Neuronal stem cell (in vitro differentiated cells): Measurements from ENCODE around the gene ASPG.

ENCODE experiments used
- DNase-seq: peaks from one replicate; pipeline ENCODE4 v3.0.0-alpha.2; 2013; ENCODE audit warnings: low spot score
- H2AFZ ChIP-seq: one replicate; pipeline ENCODE4 v1.6.1; 2013; ENCODE audit warnings: mild to moderate bottlenecking, low read length, inconsistent platforms
- H2AK5ac ChIP-seq: 2 replicates; pipeline ENCODE4 v1.6.1; 2013; ENCODE audit warnings: low read depth, mild to moderate bottlenecking, inconsistent platforms, low read length, moderate library complexity, mixed read lengths
- H2BK120ac ChIP-seq: 2 replicates; pipeline ENCODE4 v1.6.1; 2013; ENCODE audit warnings: low read depth, mild to moderate bottlenecking, inconsistent platforms, low read length, moderate library complexity, mixed read lengths
- H2BK12ac ChIP-seq: one replicate; pipeline ENCODE4 v1.6.1; 2013; ENCODE audit warnings: low read length, inconsistent platforms
- H2BK15ac ChIP-seq: 2 replicates; pipeline ENCODE4 v1.6.1; 2013; ENCODE audit warnings: mild to moderate bottlenecking, low read length, inconsistent platforms, mixed read lengths
- H2BK5ac ChIP-seq: one replicate; pipeline ENCODE4 v1.6.1; 2013; ENCODE audit warnings: inconsistent platforms, mild to moderate bottlenecking, low read length, moderate library complexity
- H3K14ac ChIP-seq: one replicate; pipeline ENCODE4 v1.6.1; 2013; ENCODE audit warnings: low read length, inconsistent platforms
- H3K18ac ChIP-seq: 2 replicates; pipeline ENCODE4 v1.6.1; 2013; ENCODE audit warnings: low read length, inconsistent platforms
- H3K23ac ChIP-seq: 2 replicates; pipeline ENCODE4 v1.6.1; 2013; ENCODE audit warnings: low read depth, mild to moderate bottlenecking, mixed read lengths, low read length, inconsistent platforms; ENCODE audit not compliant: poor library complexity
- H3K27ac ChIP-seq: replicated peaks from 3 replicates; pipeline ENCODE4 v1.5.1; 2013; ENCODE audit warnings: low read length, inconsistent platforms
- H3K27me3 ChIP-seq, 3 experiments: 2 replicates each; pipeline ENCODE4 v1.6.1; 2013; ENCODE audit warnings: low read length in 3 of 3, mild to moderate bottlenecking in 2 of 3, inconsistent platforms in 1 of 3, low read depth in 1 of 3, mixed read lengths in 1 of 3, moderate library complexity in 1 of 3; ENCODE audit not compliant: control insufficient read depth in 3 of 3, insufficient read depth in 3 of 3
- H3K36me3 ChIP-seq, 2 donors: replicated peaks in 1 of 2; 2 replicates each; pipeline ENCODE4 v1.6.1; 2013; ENCODE audit warnings: low read length in 2 of 2; ENCODE audit not compliant: control insufficient read depth in 2 of 2, insufficient read depth in 2 of 2
- H3K4ac ChIP-seq: 2 replicates; pipeline ENCODE4 v1.6.1; 2013; ENCODE audit warnings: inconsistent platforms, mild to moderate bottlenecking, low read length, moderate library complexity
- H3K4me1 ChIP-seq, 2 donors: 1 replicate in 1 of 2; 2 replicates in 1 of 2; pipeline ENCODE4 v1.6.1; 2013; ENCODE audit warnings: low read length in 2 of 2, low read depth in 1 of 2; ENCODE audit not compliant: control insufficient read depth in 2 of 2, insufficient read depth in 1 of 2
- H3K4me2 ChIP-seq: one replicate; pipeline ENCODE4 v1.6.1; 2013; ENCODE audit warnings: mild to moderate bottlenecking, low read length, inconsistent platforms; ENCODE audit not compliant: insufficient read depth, poor library complexity, severe bottlenecking
- H3K4me3 ChIP-seq, 2 donors: 2 replicates each; pipeline ENCODE4 v1.5.1; 2013; ENCODE audit warnings: low read length in 2 of 2, mild to moderate bottlenecking in 2 of 2, inconsistent platforms in 1 of 2, moderate library complexity in 1 of 2
- H3K79me1 ChIP-seq: one replicate; pipeline ENCODE4 v1.6.1; 2013; ENCODE audit warnings: low read depth, mild to moderate bottlenecking, inconsistent platforms, low read length, moderate library complexity
- H3K9ac ChIP-seq: one replicate; pipeline ENCODE4 v1.6.1; 2013; ENCODE audit warnings: mild to moderate bottlenecking, low read depth, low read length, inconsistent platforms; ENCODE audit not compliant: poor library complexity
- H3K9me3 ChIP-seq, 2 donors: replicated peaks in 1 of 2; 2 replicates each; pipeline versions ENCODE3 to v1.6.1; 2013; ENCODE audit warnings: low read length in 2 of 2, mild to moderate bottlenecking in 2 of 2, inconsistent platforms in 1 of 2, low read depth in 1 of 2, mixed read lengths in 1 of 2, moderate library complexity in 1 of 2; ENCODE audit not compliant: control insufficient read depth in 2 of 2, insufficient read depth in 1 of 2
- H4K8ac ChIP-seq: one replicate; pipeline ENCODE4 v1.6.1; 2013; ENCODE audit warnings: low read depth, mild to moderate bottlenecking, inconsistent platforms, low read length, moderate library complexity
- H4K91ac ChIP-seq: one replicate; pipeline ENCODE4 v1.6.1; 2013; ENCODE audit warnings: low read length, low read depth, mild to moderate bottlenecking, inconsistent platforms; ENCODE audit not compliant: poor library complexity
- WGBS, 2 donors: extraction: QIAGEN DNeasy Blood & Tissue Kit; methylation state at CpG; one replicate each; pipeline ENCODE4 v1.1.7; 2013; ENCODE audit warnings: missing lambda C conversion rate in 2 of 2, mixed read lengths in 1 of 2; ENCODE audit not compliant: insufficient read length in 2 of 2, insufficient replicate concordance in 1 of 2; ENCODE audit errors: extremely low coverage in 2 of 2; 5-methylcytosine and 5-hydroxymethylcytosine counted together

The ASPG gene

GRCh38 chr14:104115691-104116287, 30.3 kb downstream of the ASPG start:
- H3K36me3 ChIP-seq: no peaks in the 10 kb centered on the region
- no peak overlapping the region for H3K4me2 ChIP-seq
- peaks cover 19 to 83% (median 46%) of the 10 kb centered on the region in 3 experiments for H3K27me3 ChIP-seq
- no peaks in the 10 kb centered on the region for H3K79me1 ChIP-seq
- H4K8ac ChIP-seq: no peak overlapping the region
- H3K14ac ChIP-seq: no peak overlapping the region
- no peak overlapping the region for H2AK5ac ChIP-seq
- H2BK12ac ChIP-seq: no peak overlapping the region
- H2BK15ac ChIP-seq: peak overlapping the region; percentile 37
- H3K9ac ChIP-seq: no peak overlapping the region
- H3K4me1 ChIP-seq: peaks cover 0 to 3% of the 10 kb centered on the region in 2 donors
- H2BK120ac ChIP-seq: no peak overlapping the region
- H3K18ac ChIP-seq: peak overlapping the region; percentile 24
- H3K4me3 ChIP-seq: no peak overlapping the region
- H3K23ac ChIP-seq: no peak overlapping the region
- WGBS, 2 donors: no CpG with 5 or more reads among the region's 9 CpGs
- H2AFZ ChIP-seq: no peak overlapping the region
- no peak for DNase-seq
- no peak overlapping the region for H4K91ac ChIP-seq
- no peak overlapping the region for H3K4ac ChIP-seq
- peaks cover 0 to 2% of the 10 kb centered on the region in 2 donors for H3K9me3 ChIP-seq
- H2BK5ac ChIP-seq: no peak overlapping the region
- H3K27ac ChIP-seq: no peak overlapping the region

DNA sequence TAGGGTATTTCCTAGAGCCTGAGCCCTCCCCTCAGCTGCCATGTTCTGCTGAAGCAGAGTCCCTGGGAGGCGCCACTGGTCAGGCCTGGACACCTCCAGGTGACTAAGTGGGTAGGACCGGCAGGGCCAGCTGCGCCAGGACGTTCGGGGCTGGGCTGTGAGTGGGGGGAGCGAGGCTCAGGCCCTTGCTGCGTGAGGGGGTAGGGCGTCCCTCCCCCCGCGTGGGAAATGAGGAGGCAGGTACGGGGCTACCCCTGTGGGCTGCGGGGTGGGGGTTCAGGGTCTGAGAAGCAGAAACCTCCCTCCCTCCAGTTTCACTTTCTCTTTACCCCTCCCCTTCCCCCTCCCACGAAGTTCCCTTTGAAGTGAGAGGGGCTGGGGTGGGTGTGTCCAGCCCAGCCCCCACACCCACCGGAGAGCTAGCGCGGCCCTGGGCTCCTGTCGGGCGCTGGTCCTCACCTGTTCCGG, 30.8 kb downstream of the ASPG start:
- no CpG with 5 or more reads among the region's 19 CpGs for WGBS, 2 donors
- H2BK5ac ChIP-seq: no peak overlapping the region
- no peak overlapping the region for H2AFZ ChIP-seq
- H3K18ac ChIP-seq: peak overlapping the region; percentile 84
- H3K4me3 ChIP-seq: no peak overlapping the region
- H4K91ac ChIP-seq: no peak overlapping the region
- no peaks in the 10 kb centered on the region for H3K36me3 ChIP-seq
- H3K4me1 ChIP-seq: no peaks in the 10 kb centered on the region
- H3K9ac ChIP-seq: no peak overlapping the region
- H2BK120ac ChIP-seq: no peak overlapping the region
- H3K27ac ChIP-seq: no peak overlapping the region
- no peak overlapping the region for H4K8ac ChIP-seq
- DNase-seq: no peak
- H3K9me3 ChIP-seq: peaks cover 0 to 2% of the 10 kb centered on the region in 2 donors
- no peaks in the 10 kb centered on the region for H3K79me1 ChIP-seq
- peak overlapping the region; percentile 96 for H3K4me2 ChIP-seq
- H3K14ac ChIP-seq: peak overlapping the region; percentile 39
- H2BK12ac ChIP-seq: no peak overlapping the region
- H2BK15ac ChIP-seq: no peak overlapping the region
- H3K4ac ChIP-seq: no peak overlapping the region
- peaks cover 19 to 89% (median 46%) of the 10 kb centered on the region in 3 experiments for H3K27me3 ChIP-seq
- no peak overlapping the region for H2AK5ac ChIP-seq
- no peak overlapping the region for H3K23ac ChIP-seq

DNA sequence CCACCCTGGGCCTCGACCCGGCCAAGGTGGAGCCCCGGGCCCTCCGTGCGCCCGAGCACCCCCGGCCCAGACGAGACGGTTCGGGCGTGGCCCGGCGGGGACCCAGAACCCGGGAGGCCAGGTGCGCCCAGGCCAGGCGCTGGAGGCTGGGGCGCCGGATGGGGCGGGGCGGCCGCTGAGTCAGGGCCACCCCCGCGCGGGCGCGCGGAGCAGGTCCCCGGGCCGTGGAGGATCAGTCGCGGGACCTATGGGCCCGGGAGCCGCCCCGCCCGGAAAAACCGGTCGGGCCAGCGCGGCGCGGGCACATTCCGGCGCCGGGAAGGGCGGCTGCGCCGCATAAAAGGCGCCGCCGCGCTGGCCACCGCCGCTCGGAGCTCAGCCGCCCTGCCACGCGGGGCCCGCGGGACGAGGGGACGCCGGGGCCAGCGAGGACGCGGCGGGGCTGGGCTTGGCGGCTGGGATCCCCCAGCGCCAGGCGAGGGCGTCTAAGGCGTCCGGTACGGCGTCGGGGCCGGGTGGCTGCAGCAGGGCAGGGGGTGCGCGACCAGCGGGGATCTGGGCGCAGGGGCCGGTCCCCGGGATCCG, 31.3 kb downstream of the ASPG start:
- H3K79me1 ChIP-seq: no peaks in the 10 kb centered on the region
- peak overlapping the region; percentile 38 for H3K14ac ChIP-seq
- peak overlapping the region; percentile 77 for H3K9ac ChIP-seq
- H3K9me3 ChIP-seq: peaks cover 0 to 2% of the 10 kb centered on the region in 2 donors
- H3K4me3 ChIP-seq: peak overlapping the region in 1 of 2 donors; percentile 68
- peak overlapping the region; percentile 43 for H4K8ac ChIP-seq
- peak overlapping the region; percentile 96 for H3K18ac ChIP-seq
- H4K91ac ChIP-seq: no peak overlapping the region
- no peaks in the 10 kb centered on the region for H3K4me1 ChIP-seq
- no peak for DNase-seq
- H2AFZ ChIP-seq: no peak overlapping the region
- H2AK5ac ChIP-seq: peak overlapping the region; percentile 63
- H3K27ac ChIP-seq: no peak overlapping the region
- no peaks in the 10 kb centered on the region for H3K36me3 ChIP-seq
- peak overlapping the region; percentile 80 for H3K23ac ChIP-seq
- no peak overlapping the region for H2BK120ac ChIP-seq
- no CpG with 5 or more reads among the region's 83 CpGs for WGBS, 2 donors
- H3K4me2 ChIP-seq: peak overlapping the region; percentile 96
- H2BK12ac ChIP-seq: peak overlapping the region; percentile 41
- peak overlapping the region; percentile 67 for H2BK15ac ChIP-seq
- peak overlapping the region; percentile 53 for H2BK5ac ChIP-seq
- peaks cover 19 to 91% (median 46%) of the 10 kb centered on the region in 3 experiments for H3K27me3 ChIP-seq
- no peak overlapping the region for H3K4ac ChIP-seq

DNA sequence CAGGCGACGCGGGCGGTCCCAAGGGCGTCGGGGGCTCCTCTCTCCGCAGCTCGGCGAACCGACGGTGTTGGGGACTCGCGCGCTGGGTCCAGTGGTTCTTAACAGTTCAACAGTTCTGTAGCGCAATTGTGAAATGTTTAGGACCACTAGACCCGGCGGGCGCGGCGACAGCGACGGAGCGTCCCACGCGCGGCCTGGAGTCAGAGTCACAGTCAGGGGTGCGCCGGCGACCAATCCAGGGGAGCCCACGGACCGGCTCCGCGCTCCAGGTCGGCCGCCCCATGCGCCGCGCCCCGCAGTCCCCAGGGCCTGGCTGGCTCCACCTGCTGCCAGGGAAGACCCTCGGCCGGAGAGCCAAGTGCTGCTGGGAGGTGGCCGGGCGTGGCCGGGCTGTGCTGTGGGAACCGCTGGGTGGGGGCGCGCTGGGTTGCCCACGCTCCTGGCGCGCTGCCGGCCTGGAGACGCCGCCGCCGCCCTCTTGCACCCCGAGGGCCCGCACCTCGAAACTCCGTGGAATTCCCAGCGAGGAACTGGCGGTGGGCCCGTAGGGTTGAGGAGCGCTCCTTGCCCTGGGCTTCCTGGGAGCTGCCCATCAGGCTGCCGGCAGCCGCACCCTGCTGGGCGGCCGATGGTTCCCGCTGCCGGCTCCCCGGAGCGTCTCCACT, 32.0 kb downstream of the ASPG start:
- no peaks in the 10 kb centered on the region for H3K4me1 ChIP-seq
- peak overlapping the region; percentile 77 for H3K9ac ChIP-seq
- peak overlapping the region; percentile 89 for H3K23ac ChIP-seq
- H3K4ac ChIP-seq: no peak overlapping the region
- H2AFZ ChIP-seq: no peak overlapping the region
- peak overlapping the region; percentile 96 for H3K4me2 ChIP-seq
- H3K9me3 ChIP-seq: peaks cover 0 to 2% of the 10 kb centered on the region in 2 donors
- no peaks in the 10 kb centered on the region for H3K79me1 ChIP-seq
- H3K4me3 ChIP-seq: peak overlapping the region in 1 of 2 donors; percentile 68
- DNase-seq: no peak
- H4K8ac ChIP-seq: no peak overlapping the region
- H3K36me3 ChIP-seq: no peaks in the 10 kb centered on the region
- peak overlapping the region; percentile 96 for H3K18ac ChIP-seq
- peaks cover 19 to 88% (median 46%) of the 10 kb centered on the region in 3 experiments for H3K27me3 ChIP-seq
- peak overlapping the region; percentile 63 for H2AK5ac ChIP-seq
- peak overlapping the region; percentile 67 for H2BK15ac ChIP-seq
- H2BK120ac ChIP-seq: no peak overlapping the region
- H2BK5ac ChIP-seq: peak overlapping the region; percentile 53
- no CpG with 5 or more reads among the region's 71 CpGs for WGBS, 2 donors
- no peak overlapping the region for H3K27ac ChIP-seq
- H3K14ac ChIP-seq: peak overlapping the region; percentile 38
- H2BK12ac ChIP-seq: peak overlapping the region; percentile 41
- H4K91ac ChIP-seq: no peak overlapping the region
